Activated effector memory CD4-positive, alpha-beta T cell treated with Interleukin-2 at 50 U/mL for 16 hours (primary cell): ENCODE data around the gene SUSD6.
"Not testable (repeated sequence)": the region's sequence is repeated elsewhere in the genome, so short reads cannot be mapped to it uniquely, and the experiment has no call there.

Source experiments
- DNase-seq: peaks from one replicate; pipeline ENCODE4 v3.0.0-alpha.2; 2020

SUSD6 gene

DNA sequence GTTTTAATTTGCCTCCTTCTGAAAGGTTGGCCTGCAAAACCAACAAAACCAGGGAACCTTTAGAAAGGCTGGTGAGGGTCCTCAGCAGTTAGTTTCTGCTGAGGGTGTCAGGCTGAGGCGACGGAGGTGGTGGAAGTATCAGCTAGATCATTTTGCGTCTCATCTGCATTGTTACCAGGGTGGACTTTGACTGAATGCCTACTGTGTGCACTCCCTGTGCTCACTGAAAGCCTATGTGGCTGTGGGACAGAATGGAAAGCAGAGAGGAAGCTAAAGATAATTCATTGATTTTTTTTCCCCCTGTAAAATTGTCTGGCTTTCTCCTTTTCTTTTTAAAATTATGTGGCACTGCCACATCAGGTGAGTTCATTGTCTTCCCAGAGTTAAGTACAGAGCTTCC, 87.2 kb downstream of the SUSD6 start:
- no peak for DNase-seq

DNA sequence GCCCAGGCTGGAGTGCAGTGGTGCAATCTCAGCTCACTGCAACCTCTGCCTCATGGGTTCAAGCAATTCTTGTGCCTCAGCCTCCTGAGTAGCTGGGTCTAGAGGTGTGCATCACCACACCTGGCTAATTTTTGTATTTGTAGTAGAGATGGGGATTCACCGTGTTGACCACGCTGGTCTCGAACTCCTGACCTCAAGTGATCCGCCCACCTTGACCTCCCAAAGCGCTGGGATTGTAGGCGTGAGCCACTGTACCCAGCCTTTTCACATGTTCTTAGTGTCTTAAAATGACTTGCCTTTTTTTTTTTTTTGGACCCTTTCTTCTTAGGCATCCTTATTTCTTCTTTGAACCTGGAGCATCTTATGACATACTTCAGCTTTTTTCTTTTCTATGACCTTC, 87.8 kb downstream of the SUSD6 start:
- DNase-seq, result not testable (repeated sequence)

DNA sequence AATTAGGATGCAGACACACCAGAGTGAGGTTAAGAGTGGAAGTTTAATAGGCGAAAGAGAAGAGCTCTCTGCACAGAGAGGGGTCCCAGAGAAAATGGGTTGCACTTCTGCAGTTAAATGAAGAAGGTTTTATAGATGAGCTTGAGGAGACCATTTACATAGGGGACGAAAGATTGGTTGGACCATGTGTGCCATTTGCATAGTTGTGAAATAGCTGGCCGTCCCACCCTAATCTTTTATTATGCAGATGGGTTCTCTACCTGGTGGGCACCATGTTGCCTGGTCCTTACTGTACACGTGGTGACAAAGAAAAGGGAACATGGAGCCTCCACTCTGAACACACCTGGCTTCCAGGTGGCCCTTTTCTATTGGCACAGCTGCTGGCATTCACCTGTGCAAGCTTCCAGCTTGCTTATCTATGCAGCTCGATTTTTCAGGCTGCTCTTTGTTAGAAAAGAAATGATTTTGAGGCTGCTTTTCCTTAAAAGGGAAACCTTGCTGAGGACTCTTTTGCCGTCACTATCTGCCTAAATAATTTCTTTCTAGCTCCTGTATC, 88.4 kb downstream of the SUSD6 start:
- DNase-seq, result no peak

DNA sequence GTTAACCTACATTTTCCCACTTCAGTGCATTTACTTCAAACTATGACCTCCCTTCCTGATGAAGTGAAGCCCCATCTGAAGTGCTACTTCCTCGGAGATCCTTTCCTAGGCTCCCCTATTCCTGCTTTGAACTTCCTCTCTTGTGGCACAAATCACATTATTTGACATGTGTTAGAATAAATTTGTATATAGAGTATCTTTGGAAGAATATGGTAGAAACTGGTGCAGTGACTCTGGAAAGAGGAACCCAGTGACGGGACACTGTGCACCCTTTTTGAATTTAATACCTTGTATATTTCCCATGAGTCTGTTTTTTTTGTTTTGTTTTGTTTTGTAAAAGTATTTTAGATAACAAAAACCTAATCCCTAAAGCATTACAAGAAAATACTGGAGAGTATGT, 89.2 kb downstream of the SUSD6 start:
- no peak for DNase-seq

DNA sequence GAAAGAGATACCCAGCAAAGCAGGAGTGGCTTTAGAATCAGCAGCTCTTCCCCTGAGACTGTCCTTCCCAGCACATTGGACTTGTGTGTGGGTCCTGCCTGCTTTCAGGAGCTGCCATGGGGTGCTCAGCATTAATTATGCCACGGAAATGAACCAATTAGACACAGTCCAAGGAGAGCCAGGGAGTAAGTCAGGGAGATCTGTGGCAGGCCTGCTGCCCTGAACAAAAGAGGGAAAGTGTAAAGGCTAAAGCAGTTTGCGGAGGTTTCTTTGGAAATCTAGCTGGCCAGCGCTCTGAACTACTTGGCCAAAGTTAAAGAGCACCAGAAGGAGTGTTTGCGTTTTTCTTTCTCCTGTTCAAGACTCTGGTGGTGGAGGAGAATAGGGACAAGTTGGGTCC, 89.9 kb downstream of the SUSD6 start:
- no peak for DNase-seq

DNA sequence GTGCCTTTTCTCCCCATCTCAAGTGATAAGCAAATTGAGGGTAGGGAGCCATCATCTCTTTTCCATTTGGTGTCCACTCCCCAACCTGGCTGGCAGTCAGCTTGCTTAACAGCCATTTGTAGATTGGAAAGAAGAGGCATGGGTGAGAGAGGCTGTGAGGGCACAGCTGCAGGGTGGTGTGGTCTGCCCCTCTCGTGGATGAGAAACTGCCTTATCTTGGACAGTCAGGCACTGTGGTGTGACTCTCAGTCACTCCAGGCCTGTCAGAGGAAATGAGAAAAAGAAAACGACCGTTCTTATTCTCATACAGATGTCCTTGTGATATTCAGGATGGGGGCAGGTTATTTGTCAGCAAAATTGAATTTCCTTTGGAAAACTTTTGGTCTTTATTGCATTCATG, 90.5 kb downstream of the SUSD6 start:
- no peak for DNase-seq

DNA sequence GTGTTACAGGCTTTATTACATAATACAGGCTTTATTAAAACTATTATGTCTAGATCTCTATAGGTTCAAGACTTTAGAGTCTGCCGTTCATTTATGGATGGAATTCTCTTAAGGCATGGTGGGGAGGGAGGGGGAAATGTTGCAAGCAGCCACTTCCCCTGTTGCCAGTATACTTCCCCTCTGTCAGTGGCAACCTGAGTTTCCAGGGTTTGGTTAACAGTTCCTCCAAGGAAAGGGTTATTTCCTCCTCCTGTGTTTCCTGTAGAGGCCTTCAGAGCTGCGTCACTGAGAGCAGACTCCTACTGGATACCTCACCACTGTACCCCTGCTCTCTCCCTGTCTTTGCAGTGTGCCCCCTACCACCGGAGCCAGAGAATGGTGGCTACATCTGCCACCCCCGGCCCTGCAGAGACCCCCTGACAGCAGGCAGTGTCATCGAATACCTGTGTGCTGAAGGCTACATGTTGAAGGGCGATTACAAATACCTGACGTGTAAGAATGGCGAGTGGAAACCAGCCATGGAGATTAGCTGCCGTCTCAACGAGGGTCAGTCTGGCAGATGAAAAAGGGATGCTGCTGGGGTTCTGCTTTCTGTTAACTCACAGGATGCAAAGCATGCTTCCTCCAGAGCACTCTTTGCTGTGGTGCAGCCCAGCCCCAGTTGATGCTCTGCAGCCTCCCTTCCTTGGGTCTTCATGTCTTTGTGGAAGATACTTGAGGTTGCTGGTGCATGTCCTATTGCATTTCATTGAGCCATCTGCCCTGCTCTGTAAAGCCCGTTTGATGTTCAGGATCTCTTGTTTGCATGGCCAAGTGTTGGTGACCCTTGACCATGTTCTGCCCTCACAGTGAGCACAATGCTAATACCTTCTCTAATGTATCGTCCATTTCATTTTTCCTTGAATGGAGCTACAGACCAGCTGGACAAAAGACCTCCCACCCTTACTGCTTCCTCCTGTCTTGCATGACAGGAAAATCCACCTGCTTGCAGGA, 91.9 kb downstream of the SUSD6 start:
- DNase-seq, result no peak

DNA sequence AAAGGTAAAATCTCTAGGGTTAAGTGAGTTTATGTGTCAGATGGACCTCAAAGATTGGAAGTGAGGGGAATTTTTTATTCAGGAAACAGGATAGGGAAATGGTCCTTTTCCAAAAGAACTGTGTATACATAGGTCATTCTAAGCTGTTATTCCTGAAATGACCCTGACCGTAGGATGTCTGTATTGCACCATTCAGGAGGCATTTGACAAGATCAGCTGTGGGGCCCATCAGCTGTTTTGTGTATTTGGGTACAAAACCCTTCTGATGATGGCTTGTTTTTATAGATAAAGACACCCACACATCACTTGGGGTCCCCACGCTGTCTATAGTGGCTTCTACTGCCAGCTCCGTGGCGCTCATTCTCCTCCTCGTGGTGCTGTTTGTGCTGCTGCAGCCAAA, 92.9 kb downstream of the SUSD6 start:
- DNase-seq, result no peak

DNA sequence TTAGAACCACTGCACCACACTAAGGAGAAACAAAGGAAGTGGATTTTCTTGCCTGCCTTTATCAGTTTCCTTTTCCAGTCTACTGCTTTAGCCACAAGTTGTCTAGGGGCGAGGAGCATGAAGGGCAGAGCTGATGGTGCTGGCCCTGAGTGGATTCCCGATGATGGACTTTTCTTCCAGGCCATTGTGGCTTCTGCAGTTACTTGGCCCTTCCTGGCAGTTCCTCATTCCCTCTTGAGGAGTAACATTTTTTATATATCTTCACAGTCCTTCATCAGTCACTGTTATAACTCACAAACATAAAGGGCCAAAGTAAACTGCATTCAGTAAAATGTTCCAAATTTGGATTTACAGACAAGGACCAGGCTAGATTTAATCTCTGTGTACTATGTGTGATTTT, 94.3 kb downstream of the SUSD6 start:
- DNase-seq, result no peak

DNA sequence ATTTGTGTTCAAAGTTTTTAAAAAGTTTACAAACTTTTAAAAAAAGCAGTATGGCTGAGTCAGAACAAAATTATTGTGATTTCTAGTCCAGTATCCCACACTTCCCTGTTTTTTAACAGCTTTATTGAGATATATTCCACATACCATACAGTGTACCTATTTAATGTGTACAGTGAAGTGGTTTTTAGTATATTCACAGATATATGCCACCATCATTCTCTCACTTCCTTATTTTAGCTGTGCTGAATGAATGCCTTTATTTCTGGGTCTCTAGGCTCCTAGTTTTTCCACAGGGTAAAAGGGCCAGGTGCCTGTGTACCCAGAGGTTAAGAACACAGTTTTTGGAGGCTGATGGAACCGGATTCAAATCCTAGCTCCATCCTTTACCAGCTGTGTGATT, 96.7 kb downstream of the SUSD6 start:
- no peak for DNase-seq

DNA sequence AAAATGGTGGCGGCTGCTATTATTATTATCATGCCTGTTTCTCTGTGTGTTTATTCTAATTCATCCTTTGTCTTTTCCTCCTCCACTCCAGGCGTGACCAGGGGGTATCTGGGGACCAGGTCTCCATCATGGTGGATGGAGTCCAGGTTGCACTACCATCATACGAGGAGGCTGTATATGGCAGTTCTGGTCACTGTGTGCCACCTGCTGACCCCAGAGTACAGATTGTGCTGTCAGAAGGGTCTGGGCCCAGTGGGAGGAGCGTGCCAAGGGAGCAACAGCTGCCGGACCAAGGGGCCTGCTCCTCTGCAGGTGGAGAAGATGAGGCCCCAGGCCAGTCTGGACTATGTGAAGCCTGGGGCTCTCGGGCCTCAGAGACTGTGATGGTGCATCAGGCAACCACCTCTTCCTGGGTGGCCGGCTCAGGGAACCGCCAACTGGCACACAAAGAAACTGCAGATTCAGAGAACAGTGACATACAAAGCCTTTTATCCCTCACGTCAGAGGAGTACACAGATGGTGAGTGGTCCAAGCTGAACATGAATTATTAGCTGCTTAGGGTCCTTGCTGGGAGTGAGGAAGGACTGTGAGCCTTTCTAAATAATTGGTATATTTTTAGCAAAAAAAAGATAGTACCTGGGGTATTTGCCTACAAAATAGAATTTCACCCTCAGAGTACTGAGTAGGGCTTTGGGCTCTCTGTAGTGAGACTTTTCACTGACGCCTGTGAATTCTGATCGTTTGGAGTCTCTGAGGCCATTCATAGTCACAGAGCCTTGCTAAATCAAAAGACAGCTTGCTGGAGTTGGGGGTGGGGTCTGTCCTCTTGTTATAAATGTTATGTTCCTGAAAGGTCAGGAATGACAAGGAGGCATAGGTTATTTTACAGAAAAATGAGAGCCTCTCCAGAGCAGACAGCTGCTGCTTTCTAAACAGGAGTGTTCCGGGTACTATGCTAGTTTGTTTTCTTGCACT, 97.5 kb downstream of the SUSD6 start:
- DNase-seq, result no peak

DNA sequence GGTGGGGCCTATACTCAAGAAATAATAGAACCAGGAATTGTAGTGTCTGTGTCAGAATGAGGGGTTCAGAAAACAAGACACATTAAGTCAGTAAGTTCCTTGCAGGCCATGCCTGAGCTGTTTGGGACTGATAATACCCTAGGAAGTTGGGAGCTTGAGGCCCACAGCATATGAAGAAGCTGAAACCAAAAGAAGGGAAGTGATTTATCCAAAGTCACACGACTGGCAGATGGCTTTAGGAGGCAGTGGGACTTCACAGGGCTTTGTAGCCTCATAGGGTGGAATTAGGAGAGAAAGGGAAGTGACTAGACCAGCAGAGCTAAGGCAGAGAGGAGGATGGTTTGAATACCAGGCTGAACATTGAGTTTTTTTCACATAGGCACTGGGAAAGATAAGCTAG, 99.0 kb downstream of the SUSD6 start:
- DNase-seq, result no peak

DNA sequence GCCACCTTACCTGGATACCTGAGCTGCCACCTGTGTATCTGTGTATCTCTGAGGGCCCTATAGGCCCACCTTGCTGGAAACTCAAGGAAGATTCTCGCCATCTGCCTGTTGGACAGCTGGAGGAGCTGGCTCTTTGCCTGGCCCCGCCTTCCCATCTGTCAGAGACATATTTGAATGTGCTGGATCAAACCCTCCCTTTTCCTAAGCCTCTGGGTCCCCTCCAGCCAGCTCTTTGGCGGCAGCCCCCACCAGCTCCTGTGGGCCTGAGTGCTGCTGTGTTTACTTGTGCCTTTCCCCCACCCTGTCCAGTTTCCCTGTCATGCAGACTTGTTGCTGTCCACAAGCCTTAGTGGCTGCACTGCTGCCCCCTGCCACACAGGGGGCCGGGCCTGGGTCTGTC, 99.7 kb downstream of the SUSD6 start:
- DNase-seq, result no peak

DNA sequence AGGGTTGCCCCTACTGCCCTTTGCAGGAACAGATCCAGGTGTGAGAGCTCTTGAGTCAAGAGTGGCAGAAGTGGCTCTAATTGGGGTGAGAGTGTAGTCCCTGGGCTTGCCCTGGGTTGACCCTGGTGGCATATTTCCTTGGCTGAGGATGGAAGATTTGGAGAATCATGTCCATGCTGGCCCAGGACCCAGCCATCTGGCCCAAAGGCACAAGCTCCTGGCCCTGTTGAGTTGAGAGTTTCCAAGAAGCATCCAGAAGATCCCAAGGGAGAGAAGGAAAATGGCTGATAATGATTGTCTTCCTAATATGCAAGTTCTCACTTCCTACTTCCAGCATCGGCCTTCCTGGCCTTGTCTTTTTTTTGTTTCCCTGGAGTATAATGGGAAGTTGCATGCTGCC, 100.1 kb downstream of the SUSD6 start:
- DNase-seq, result no peak

DNA sequence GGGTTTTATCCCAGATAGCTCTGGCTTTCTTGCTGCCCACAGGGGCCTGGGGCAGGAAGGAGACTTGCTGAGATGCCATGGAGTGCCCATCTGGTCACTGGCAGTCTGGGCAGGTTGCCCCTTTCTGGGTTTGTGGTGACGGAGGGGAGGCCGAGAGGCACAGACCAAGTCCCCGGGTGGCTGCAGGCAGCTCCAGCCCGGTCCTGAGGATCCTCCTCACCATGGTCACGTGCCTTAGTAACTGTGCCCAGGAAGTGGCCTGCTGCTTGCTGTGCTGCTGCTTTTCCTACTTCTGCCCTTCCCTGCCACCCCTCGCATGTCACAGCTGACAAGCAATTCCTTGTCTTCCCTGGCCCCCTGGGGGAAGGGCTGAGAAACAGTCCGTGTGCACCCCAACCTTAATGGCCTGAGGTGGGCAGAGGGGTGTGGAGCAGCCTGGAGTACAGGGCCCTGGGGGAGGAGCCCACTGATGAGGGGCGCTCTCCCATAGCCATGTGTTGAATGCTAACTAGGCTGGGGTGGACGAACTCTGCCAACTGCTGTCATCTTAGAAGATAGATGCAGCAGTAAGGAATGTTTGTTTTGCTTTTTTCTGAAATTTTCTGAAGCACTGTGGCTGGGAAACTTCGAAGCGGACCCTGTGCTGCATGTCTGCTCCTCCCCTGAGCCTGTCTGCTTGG, 100.6 kb downstream of the SUSD6 start:
- DNase-seq, result no peak

DNA sequence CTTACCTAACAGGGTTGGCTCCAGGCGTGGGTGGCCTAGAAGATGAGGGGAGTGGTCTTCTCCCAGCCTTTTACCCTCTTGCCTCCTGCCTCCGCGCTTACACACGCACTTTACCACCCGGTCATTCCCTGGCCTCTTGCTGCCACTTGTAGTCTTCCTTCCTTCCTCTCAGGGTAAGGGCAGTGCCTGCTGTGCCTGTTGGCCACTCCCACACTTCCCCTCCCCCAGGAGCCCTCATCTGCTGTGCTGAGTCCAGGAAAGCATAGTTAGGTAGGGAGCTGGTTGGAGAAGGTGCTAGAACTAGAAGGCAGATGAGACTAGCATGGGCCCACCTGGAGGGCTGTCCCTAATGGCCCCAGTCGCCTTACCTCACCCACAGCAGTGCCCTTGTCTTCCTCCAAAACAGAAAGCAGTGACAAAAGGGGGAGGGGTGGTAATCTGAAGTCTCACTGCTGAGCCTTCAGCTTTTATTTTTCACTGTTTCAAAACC, 101.2 kb downstream of the SUSD6 start:
- DNase-seq, result no peak

DNA sequence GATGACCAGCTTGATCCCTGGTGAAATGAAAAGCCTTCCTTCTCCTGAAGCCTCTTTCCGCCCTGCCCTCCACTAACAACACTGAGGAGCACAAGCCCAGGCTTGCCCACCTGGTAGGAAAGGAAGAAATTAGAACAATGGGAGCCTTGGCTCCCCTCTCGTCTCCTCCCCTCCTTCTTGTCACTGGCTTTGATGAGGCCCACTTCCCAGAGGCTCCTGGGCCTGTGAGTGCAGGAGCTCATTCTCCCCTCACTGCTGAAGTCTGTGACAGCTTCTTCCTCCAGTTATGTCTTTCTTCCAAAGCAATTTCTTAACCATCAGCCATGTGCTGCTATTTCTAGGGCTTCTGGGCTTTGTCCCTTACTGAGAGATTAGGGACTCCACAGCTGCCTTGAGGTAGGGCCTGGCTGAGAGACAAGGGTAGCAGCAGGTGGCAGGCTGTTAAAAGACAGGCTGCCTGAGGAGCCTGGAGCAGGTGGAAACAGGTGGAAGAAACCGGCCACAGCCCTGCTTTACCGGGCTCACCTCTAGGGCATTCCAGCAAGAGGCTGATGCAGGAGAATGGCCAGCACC, 101.9 kb downstream of the SUSD6 start:
- no peak for DNase-seq

DNA sequence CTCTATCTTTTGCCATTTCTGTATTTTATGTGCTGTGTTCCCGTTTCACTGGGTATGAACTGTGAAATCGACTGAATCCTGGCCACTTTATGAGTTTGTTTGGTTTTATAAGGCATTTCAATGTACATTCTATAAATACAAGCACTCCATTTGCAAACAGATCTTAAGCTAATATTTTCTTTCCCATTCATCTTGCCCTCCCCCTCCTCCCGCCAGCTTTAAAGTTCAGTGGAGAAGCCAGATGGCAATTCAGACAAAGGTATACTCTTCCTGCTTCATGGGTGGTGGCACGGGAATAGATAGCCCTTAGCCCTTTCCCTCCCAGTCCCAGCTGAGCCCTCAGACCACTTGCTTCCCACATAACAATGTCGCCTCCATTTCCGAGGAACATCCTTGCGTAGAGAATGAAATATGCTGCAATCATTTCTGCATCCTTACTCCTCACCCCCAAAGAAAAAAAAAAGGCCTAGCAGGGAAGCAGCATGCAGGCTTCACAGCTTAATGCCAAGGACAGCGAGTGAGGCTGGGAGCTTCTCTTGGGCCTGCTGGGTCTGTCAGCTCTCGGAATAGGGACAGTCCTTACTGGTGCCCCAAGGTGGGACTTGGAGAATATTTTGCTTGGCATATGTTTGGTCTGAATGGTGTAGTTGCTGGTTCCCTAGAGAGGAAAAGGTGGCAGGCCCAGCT, 102.7 kb downstream of the SUSD6 start:
- DNase-seq, result no peak

DNA sequence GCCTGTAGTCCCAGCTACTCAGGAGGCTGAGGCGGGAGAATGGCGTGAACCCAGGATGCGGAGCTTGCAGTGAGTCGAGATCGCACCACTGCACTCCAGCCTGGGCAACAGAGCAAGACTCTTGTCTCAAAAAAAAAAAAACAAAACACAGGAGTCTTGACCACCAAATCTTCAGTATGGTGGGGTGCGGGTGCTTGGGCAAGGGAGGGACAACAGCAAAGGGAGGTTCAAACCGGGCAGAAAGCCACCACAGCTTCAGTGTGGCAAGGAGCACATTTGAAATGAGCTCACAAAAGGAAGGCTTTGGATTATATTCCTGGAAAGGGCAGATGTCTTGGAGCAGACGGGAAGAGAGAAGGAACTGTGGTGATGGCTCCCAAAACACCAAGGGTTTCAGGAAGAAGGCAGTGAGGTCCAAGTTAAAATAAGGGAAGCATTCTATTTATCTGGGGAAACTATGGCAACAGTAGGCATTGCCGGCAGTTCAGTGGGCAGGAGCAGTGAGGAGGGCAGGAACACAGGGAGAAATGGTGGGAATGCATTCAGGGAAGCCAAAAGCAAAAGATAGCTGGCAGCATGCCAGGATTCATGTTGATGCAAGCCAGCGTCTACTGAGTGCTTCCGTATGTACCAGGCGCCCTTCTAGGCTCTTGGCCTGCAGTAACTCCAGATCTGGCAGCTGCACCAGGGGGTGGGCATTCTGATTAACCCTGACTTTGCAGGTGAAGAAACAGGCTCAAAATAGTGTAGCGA, 104.5 kb downstream of the SUSD6 start:
- DNase-seq, result no peak

DNA sequence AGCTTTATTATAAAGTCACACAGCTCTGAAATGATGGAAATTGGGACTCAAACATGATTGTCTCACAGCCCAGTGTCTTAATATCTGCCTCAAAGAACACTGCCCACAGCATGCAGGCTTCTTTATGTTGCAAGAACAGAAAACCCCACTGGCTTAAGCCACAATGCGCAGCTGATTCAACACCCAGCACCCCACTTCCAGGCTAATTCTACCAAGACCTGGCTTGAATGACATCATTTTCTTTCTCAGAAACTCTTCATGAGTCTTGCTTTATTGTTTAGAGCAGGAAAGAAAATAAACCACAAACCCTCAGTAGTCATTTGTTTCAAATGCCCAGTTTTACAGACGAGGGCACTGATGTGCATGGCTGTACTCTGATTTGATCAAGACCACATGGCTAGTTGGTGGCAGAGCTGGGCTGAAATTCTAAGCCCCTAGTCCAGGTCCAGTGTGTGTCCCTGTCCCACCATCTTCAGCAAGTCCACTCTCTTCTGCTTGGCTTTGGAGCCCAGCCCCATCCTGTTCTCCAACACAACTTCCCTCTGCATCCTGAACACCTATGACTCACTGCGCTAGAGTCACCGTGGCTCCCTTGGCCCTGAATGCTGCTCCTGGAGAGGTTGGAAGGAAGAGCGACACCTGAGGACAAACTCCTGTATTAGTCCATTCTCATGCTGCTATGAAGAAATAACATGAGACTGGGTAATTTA, 105.2 kb downstream of the SUSD6 start:
- peak; percentile 25 for DNase-seq
